ENCODE results near the gene LCA5L.

GRCh38 chr21:39456665-39457064 is 11.1 kb upstream of the LCA5L start:
- no peak for TF ChIP-seq CTCF (IDR thresholded peaks at IDR 0.05)
- no peak for TF ChIP-seq POLR2A (IDR thresholded peaks at IDR 0.05)
- no peak for TF ChIP-seq EP300 (IDR thresholded peaks at IDR 0.05)

All from tibial nerve (tissue), 4 donors.